ENCODE data around the gene UPF1. TPM values are rescaled to one million over a fixed set of nuclear protein-coding genes. Genes with fewer than 3 reads are reported as not detected.

The UPF1 gene
- total RNA-seq, 6 donors from 2014 or later, result 68.9 to 157 (median 86.3) TPM

- TF ChIP-seq, protein P1, sequence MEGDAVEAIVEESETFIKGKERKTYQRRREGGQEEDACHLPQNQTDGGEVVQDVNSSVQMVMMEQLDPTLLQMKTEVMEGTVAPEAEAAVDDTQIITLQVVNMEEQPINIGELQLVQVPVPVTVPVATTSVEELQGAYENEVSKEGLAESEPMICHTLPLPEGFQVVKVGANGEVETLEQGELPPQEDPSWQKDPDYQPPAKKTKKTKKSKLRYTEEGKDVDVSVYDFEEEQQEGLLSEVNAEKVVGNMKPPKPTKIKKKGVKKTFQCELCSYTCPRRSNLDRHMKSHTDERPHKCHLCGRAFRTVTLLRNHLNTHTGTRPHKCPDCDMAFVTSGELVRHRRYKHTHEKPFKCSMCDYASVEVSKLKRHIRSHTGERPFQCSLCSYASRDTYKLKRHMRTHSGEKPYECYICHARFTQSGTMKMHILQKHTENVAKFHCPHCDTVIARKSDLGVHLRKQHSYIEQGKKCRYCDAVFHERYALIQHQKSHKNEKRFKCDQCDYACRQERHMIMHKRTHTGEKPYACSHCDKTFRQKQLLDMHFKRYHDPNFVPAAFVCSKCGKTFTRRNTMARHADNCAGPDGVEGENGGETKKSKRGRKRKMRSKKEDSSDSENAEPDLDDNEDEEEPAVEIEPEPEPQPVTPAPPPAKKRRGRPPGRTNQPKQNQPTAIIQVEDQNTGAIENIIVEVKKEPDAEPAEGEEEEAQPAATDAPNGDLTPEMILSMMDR (IDR thresholded peaks at IDR 0.05), result no peak
- TF ChIP-seq POLR2AphosphoS5 (IDR thresholded peaks at IDR 0.05), result no peak
- H3K27ac ChIP-seq, result no peak overlapping the region
- WGBS, 2 donors, result 73 to 84% methylated on average over 12 to 15 of the region's 15 CpGs
These were observed 9.6 kb downstream of the UPF1 start for GRCh38 chr19:18841400-18841799.

DNA sequence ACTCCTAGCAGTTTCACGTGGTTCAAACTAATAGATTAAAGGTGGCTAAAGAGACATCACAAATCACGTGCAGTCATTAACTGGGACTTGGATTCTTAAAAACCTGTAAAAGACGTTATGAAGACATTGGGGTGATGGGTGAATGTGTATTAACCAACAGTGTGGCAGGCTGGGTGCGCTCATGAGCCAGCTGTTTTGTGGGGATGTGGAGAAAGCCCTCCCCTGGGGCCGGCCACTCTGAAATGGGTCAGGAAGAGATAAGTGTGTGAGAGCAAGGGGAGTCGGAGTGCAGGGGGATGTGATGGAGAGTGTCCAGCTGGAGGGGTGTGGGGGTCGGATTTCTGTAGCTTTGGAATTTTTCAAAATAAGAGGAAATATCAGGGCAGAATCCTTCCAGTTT is 10.4 kb downstream of the UPF1 start:
- ATAC-seq (ENCODE audit: low FRiP score in 2 of 2) (no peak), DNase-seq (no peak)
- Histone ChIP-seq H3K4me1 (peaks cover 64 to 100% (median 76%) of the 10 kb centered on the region in 4 donors), H3K4me3 (no peak overlapping the region), H3K36me3 (peaks cover 0 to 6% (median 2%) of the 10 kb centered on the region in 4 donors), H3K27ac (no peak overlapping the region), H3K27me3 (no peaks in the 10 kb centered on the region), H3K9me3 (no peaks in the 10 kb centered on the region)
- WGBS, 2 donors, result 41 to 51% methylated on average over 7 of the region's 7 CpGs
- TF ChIP-seq POLR2AphosphoS5 (IDR thresholded peaks at IDR 0.05) (no peak), POLR2A (IDR thresholded peaks at IDR 0.05) (no peak), EP300 (IDR thresholded peaks at IDR 0.05) (no peak)
- TF ChIP-seq, protein P1 (IDR thresholded peaks at IDR 0.05), result no peak

More at GRCh38 chr19:18841400-18841799, 9.6 kb downstream of the UPF1 start:
- Histone ChIP-seq H3K27me3 (no peaks in the 10 kb centered on the region), H3K9me3 (no peaks in the 10 kb centered on the region), H3K4me1 (peaks cover 59 to 100% (median 73%) of the 10 kb centered on the region in 4 donors), H3K36me3 (peaks cover 0 to 6% (median 2%) of the 10 kb centered on the region in 4 donors), H3K4me3 (no peak overlapping the region)
- DNase-seq (no peak), ATAC-seq (ENCODE audit: low FRiP score in 2 of 2) (no peak)

GRCh38 chr19:18843960-18844359 is 12.2 kb downstream of the UPF1 start:
- Histone ChIP-seq H3K9me3 (no peaks in the 10 kb centered on the region), H3K4me3 (no peak overlapping the region), H3K27me3 (no peaks in the 10 kb centered on the region), H3K36me3 (peaks cover 0 to 7% (median 3%) of the 10 kb centered on the region in 4 donors), H3K27ac (no peak overlapping the region), H3K4me1 (peaks cover 75 to 100% (median 81%) of the 10 kb centered on the region in 4 donors)
- TF ChIP-seq POLR2AphosphoS5 (IDR thresholded peaks at IDR 0.05) (no peak), POLR2A (IDR thresholded peaks at IDR 0.05) (no peak), EP300 (IDR thresholded peaks at IDR 0.05) (no peak)
- TF ChIP-seq, protein P1 (IDR thresholded peaks at IDR 0.05), result no peak
- ATAC-seq (ENCODE audit: low FRiP score in 2 of 2) (no peak), DNase-seq (no peak)
- 64 to 77% methylated on average over 7 of the region's 7 CpGs for WGBS, 2 donors

DNA sequence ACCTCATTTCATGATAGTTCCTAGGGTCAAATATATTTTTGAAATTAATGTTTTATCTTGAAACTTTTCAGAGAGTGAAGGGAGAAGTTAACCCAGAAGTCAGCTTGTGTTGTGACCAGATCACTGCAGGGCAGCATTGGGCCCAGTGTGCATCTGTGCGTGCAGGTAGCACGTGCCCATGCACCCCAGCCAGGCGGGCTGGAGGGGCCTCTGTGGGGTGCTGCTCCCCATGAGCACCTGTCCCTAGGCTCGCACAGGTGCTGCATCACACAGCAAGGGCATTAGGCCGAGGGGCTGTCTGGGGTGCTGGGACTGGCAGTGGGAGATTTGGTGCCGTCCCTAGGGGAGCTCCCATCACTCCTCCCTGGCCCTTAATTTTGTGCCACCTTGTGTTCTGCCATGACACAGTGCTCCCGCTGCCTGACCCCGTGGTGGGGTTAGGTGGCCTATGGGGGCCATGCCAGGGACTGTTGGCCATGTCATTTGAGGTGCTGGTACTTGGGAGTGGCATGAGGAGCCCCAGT is 13.1 kb downstream of the UPF1 start:
- no peak overlapping the region for H3K4me3 ChIP-seq
- H3K9me3 ChIP-seq, result no peaks in the 10 kb centered on the region
- no peak overlapping the region for H3K27ac ChIP-seq
- H3K36me3 ChIP-seq, result peaks cover 0 to 8% (median 4%) of the 10 kb centered on the region in 4 donors
- TF ChIP-seq EP300 (IDR thresholded peaks at IDR 0.05) (no peak), POLR2A (IDR thresholded peaks at IDR 0.05) (no peak), POLR2AphosphoS5 (IDR thresholded peaks at IDR 0.05) (no peak)
- TF ChIP-seq, protein P1 (IDR thresholded peaks at IDR 0.05), result no peak
- ATAC-seq (ENCODE audit: low FRiP score in 2 of 2), result no peak
- no peak for DNase-seq
- H3K4me1 ChIP-seq, result peaks cover 75 to 100% (median 81%) of the 10 kb centered on the region in 4 donors
- no peaks in the 10 kb centered on the region for H3K27me3 ChIP-seq
- 92 to 100% methylated on average over 6 to 8 of the region's 8 CpGs for WGBS, 2 donors

DNA sequence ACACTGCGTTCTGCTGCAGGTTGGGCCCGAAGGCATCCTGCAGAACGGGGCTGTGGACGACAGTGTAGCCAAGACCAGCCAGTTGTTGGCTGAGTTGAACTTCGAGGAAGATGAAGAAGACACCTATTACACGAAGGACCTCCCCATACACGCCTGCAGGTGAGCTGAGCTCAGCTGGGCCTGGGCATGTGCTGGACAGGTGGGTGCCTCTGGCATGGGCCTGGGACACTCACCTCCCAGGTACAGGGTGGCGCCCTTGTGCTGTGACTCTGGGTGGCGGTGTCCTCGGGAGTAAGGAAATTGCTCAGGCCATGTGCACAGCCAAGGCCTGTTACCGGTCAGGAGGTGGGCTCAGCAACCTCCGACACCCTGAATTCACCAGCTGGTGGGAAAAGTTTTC is 14.2 kb downstream of the UPF1 start:
- TF ChIP-seq POLR2A (IDR thresholded peaks at IDR 0.05) (no peak), POLR2AphosphoS5 (IDR thresholded peaks at IDR 0.05) (no peak), EP300 (IDR thresholded peaks at IDR 0.05) (no peak)
- TF ChIP-seq, protein P1 (IDR thresholded peaks at IDR 0.05), result no peak
- ATAC-seq (ENCODE audit: low FRiP score in 2 of 2), result no peak
- Histone ChIP-seq H3K36me3 (peaks cover 10 to 19% (median 15%) of the 10 kb centered on the region in 4 donors), H3K27ac (peak overlapping the region in 1 of 4 donors; percentile 8), H3K4me3 (no peak overlapping the region), H3K4me1 (peaks cover 73 to 100% (median 80%) of the 10 kb centered on the region in 4 donors), H3K9me3 (no peaks in the 10 kb centered on the region), H3K27me3 (no peaks in the 10 kb centered on the region)
- DNase-seq, result peak in 1 of 2 donors; percentile 34
- 87 to 100% methylated on average over 4 to 12 of the region's 12 CpGs for WGBS, 2 donors

Measured in upper lobe of left lung (tissue), 6 donors.